K562 (cell line): ENCODE data around the gene LMX1B. TPM values are rescaled to one million over a fixed set of nuclear protein-coding genes. Genes with fewer than 3 reads are reported as not detected.
A peak's percentile ranks its signal among the peaks of the same experiment; 100 is the strongest.

ENCODE experiments used
- ATAC-seq: fragments of 200-7000 bp; cut with Tn5 transposase; 3 replicates; pipeline ENCODE4 v1.9.1; 2020; ENCODE audit warnings: moderate library complexity
- BruUV-seq: library from RNA; stranded (reverse); fragments of 400-500 nt; replicated peaks from 2 replicates; lab custom pipeline; 2021; lab: Mats Ljungman, UMichigan
- CTCF ChIA-PET: fragments of 300-600 bp; formaldehyde crosslinking; extraction: SDS; loops from one replicate; lab custom pipeline; 2021; ENCODE audit warnings: low intra/inter-chr PET ratio; lab: Yijun Ruan, JAX
- POLR2A ChIA-PET: fragments of 300-600, 350-650 bp; sonication (Branson Sonifier 250); formaldehyde crosslinking; extraction: SDS; loops from one replicate; lab custom pipeline; 2021; ENCODE audit warnings: antibody characterized with exemption, inconsistent platforms; lab: Yijun Ruan, JAX
- DNase-seq, 4 experiments: peaks; one replicate each; pipeline versions ENCODE4 v3.0.0 to v3.0.0-alpha.2; 2011 to 2018; ENCODE audit warnings: low spot score in 3 of 4, mixed read lengths in 3 of 4; ENCODE audit errors: extremely low read depth in 1 of 4
- FAIRE-seq: peaks from 2 replicates; lab custom pipeline; 2011; peaks lifted over from hg19 to GRCh38; lab: Jason Lieb, UNC
- H2AFZ ChIP-seq: 2 replicates; pipeline ENCODE4 v1.6.0; 2011; ENCODE audit warnings: low read depth, low read length, control low read depth, inconsistent platforms
- H3K27ac ChIP-seq: fragments of 200-600 bp; 3 replicates; pipeline ENCODE4 v1.8.0; 2011; ENCODE audit warnings: low read depth, mild to moderate bottlenecking, control low read depth, inconsistent platforms, low read length, moderate library complexity, mixed read lengths; ENCODE audit errors: extremely low read depth
- H3K27me3 ChIP-seq, 2 experiments: fragments of 300-600 bp in 1 of 2; 2 replicates in 1 of 2; 3 replicates in 1 of 2; pipeline versions ENCODE4 v1.6.0 to v1.8.0; 2011; ENCODE audit warnings: inconsistent platforms in 2 of 2, low read length in 2 of 2, mild to moderate bottlenecking in 1 of 2, mixed read lengths in 1 of 2, moderate library complexity in 1 of 2; ENCODE audit not compliant: control insufficient read depth in 2 of 2, insufficient read depth in 2 of 2
- H3K36me3 ChIP-seq: fragments of 300-600 bp; 3 replicates; pipeline ENCODE4 v1.8.0; 2011; ENCODE audit warnings: mild to moderate bottlenecking, low read length, inconsistent platforms; ENCODE audit not compliant: control insufficient read depth, insufficient read depth
- H3K4me1 ChIP-seq, 2 experiments: fragments of 200-600 bp in 1 of 2; replicated peaks in 1 of 2; 2 replicates in 1 of 2; 3 replicates in 1 of 2; pipeline versions ENCODE4 v1.5.1 to v1.8.0; 2011; ENCODE audit warnings: inconsistent platforms in 2 of 2, low read length in 2 of 2, mild to moderate bottlenecking in 1 of 2, mixed read lengths in 1 of 2, moderate library complexity in 1 of 2; ENCODE audit not compliant: control insufficient read depth in 2 of 2, insufficient read depth in 2 of 2
- H3K4me2 ChIP-seq: 2 replicates; pipeline ENCODE4 v1.6.1; 2011; ENCODE audit warnings: low read length, control low read depth, inconsistent platforms, mixed read lengths; ENCODE audit not compliant: insufficient read depth
- H3K4me3 ChIP-seq: fragments of 200-600 bp; sonication (generic), shearing (Covaris generic); 2 replicates; pipeline ENCODE4 v1.5.1; 2016; ENCODE audit warnings: control low read depth, inconsistent platforms
- H3K79me2 ChIP-seq: fragments of 200-600 bp; 3 replicates; pipeline ENCODE4 v1.8.0; 2011; ENCODE audit warnings: low read length, inconsistent platforms; ENCODE audit not compliant: control insufficient read depth, insufficient read depth
- H3K9ac ChIP-seq, 2 experiments: 2 replicates each; pipeline versions ENCODE4 v1.6.0 to v1.6.1; 2011; ENCODE audit warnings: low read depth in 2 of 2, low read length in 2 of 2, control low read depth in 1 of 2, inconsistent platforms in 1 of 2, mild to moderate bottlenecking in 1 of 2, mixed read lengths in 1 of 2; ENCODE audit not compliant: insufficient read depth in 1 of 2
- H3K9me1 ChIP-seq: one replicate; pipeline ENCODE4 v1.6.0; 2011; ENCODE audit warnings: inconsistent platforms, mild to moderate bottlenecking, low read length, moderate library complexity; ENCODE audit not compliant: control insufficient read depth, insufficient read depth
- H3K9me3 ChIP-seq: replicated peaks from 2 replicates; pipeline ENCODE4 v1.5.1; 2011; ENCODE audit warnings: low read depth, low read length, inconsistent platforms; ENCODE audit not compliant: control insufficient read depth, insufficient read depth
- H4K20me1 ChIP-seq: replicated peaks from 2 replicates; pipeline ENCODE4 v1.6.1; 2011; ENCODE audit warnings: low read length, inconsistent platforms, mixed read lengths; ENCODE audit not compliant: control insufficient read depth, insufficient read depth
- ATF7 ChIP-seq: fragments of 450-650 bp; IDR thresholded peaks from 2 replicates; pipeline ENCODE4 v1.7.1; 2014; ENCODE audit warnings: mild to moderate bottlenecking, moderate library complexity
- CBFA2T2 ChIP-seq: fragments of 450-650 bp; conservative IDR thresholded peaks from 2 replicates; pipeline ENCODE4 v1.6.1; 2017; ENCODE audit warnings: mild to moderate bottlenecking
- POU5F1 ChIP-seq: fragments of 150-350 bp; IDR thresholded peaks from 2 replicates; pipeline ENCODE4 v1.6.1; 2014; ENCODE audit warnings: borderline replicate concordance, low read length, low read depth, mild to moderate bottlenecking; ENCODE audit not compliant: partially characterized antibody
- RAD51 ChIP-seq: fragments of 450-650 bp; IDR thresholded peaks from 2 replicates; pipeline ENCODE4 v1.7.1; 2016; ENCODE audit warnings: low read depth, mild to moderate bottlenecking, borderline replicate concordance
- RBM14 ChIP-seq: fragments of 200-400 bp; formaldehyde crosslinking; IDR thresholded peaks from 2 replicates; pipeline ENCODE4 v1.6.1; 2018; ENCODE audit warnings: low read depth, mild to moderate bottlenecking, low read length, moderate library complexity, borderline replicate concordance; ENCODE audit not compliant: insufficient read depth
- TOE1 ChIP-seq, 2 experiments: fragments of 450-650 bp in 1 of 2; sonication (generic) in 1 of 2; formaldehyde crosslinking in 1 of 2; IDR thresholded peaks; 2 replicates each; pipeline versions ENCODE4 v1.7.1 to v1.8.0; 2016 to 2022; ENCODE audit warnings: borderline replicate concordance in 2 of 2, mild to moderate bottlenecking in 2 of 2, antibody characterized with exemption in 1 of 2, inconsistent platforms in 1 of 2, low read depth in 1 of 2, missing genetic modification reagents in 1 of 2, moderate library complexity in 1 of 2
- USF1 ChIP-seq: sonication (generic); formaldehyde crosslinking; IDR thresholded peaks from 2 replicates; pipeline ENCODE4 v1.9.0; 2022; ENCODE audit warnings: mild to moderate bottlenecking, missing genetic modification reagents
- ZC3H8 ChIP-seq: fragments of 450-650 bp; IDR thresholded peaks from 2 replicates; pipeline ENCODE4 v1.6.1; 2017
- ZNF318 ChIP-seq, 2 experiments: fragments of 450-650 bp; IDR thresholded peaks; 2 replicates each; pipeline ENCODE4 v1.6.1; 2016; ENCODE audit warnings: mild to moderate bottlenecking in 2 of 2, borderline replicate concordance in 1 of 2, low read depth in 1 of 2, moderate library complexity in 1 of 2
- ZSCAN29 ChIP-seq: fragments of 450-650 bp; IDR thresholded peaks from 2 replicates; pipeline ENCODE4 v1.6.1; 2017
- WGBS: fragments of 100-300 bp; shearing (Covaris generic); methylation state at CpG from one replicate; pipeline ENCODE4 v1.1.6; 2016; ENCODE audit warnings: low coverage, mixed read lengths; ENCODE audit not compliant: insufficient coverage; ENCODE audit errors: missing lambda C conversion rate; 5-methylcytosine and 5-hydroxymethylcytosine counted together
- in situ Hi-C: fragments of 300-500 bp; cut with MboI; formaldehyde crosslinking; loops from 4 replicates; pipeline ENCODE4 v1.15.0; 2018; ENCODE audit warnings: inconsistent platforms, mixed read lengths
- intact Hi-C: fragments of 100-400 bp; cut with micrococcal nuclease; formaldehyde crosslinking; loops from 2 replicates; pipeline ENCODE4 v1.14.2; 2022
- polyA plus RNA-seq, 8 experiments: library from polyadenylated mRNA; depleted of rRNA in 4 of 8; stranded (reverse) in 5 of 8; unstranded in 3 of 8; fragments of >200 nt; fragmentation: Nextera tagmentation in 2 of 8; fragmentation: Illumina TruSeq in 1 of 8; extraction: Ambion mirVana in 2 of 8; extraction: Trizol in 1 of 8; gene quantifications; 2 replicates each; pipeline versions ENCODE4 v1.2.1 to v1.2.3, GENCODE V29; 2011 to 2014; ENCODE audit warnings: inconsistent platforms in 1 of 8, missing spikeins in 1 of 8
- total RNA-seq, 7 experiments: library from RNA; depleted of rRNA in 6 of 7; stranded (reverse); fragments of >200 nt in 6 of 7; fragmentation: Illumina TruSeq in 2 of 7; extraction: Trizol in 2 of 7; gene quantifications; 2 replicates each; pipeline versions ENCODE4 v1.2.1 to v1.2.3, GENCODE V29; 2011 to 2021; ENCODE audit warnings: low replicate concordance in 1 of 7

LMX1B gene
- total and polyA plus RNA-seq, 9 of the 15 experiments (the other 6 are each of a cell fraction or from before 2014, with no cell fraction given): not detected

GRCh38 chr9:126591083-126591482 is 22.6 kb upstream of the LMX1B start:
- no TSS peak for BruUV-seq
- Histone ChIP-seq H3K36me3 (no peaks in the 10 kb centered on the region), H3K4me3 (no peak overlapping the region), H3K9ac (no peak overlapping the region), H3K4me2 (no peak overlapping the region), H3K4me1 (no peaks in the 10 kb centered on the region; a peak in 1 of 5 replicates), H2AFZ (no peak overlapping the region), H3K9me3 (no peaks in the 10 kb centered on the region), H3K9me1 (no peaks in the 10 kb centered on the region), H3K79me2 (no peaks in the 10 kb centered on the region), H4K20me1 (no peaks in the 10 kb centered on the region), H3K27me3 (peaks cover 0 to 27% of the 10 kb centered on the region in 2 experiments; a peak in 3 of 5 replicates), H3K27ac (no peak overlapping the region)
- WGBS: 0% methylated on average over 3 of the region's 3 CpGs
- DNase-seq (peak in 3 of 4 experiments; percentile 48 to 54 (median 49)), FAIRE-seq (no peak), ATAC-seq (peak; percentile 78)
- in situ Hi-C loops: no loop called here
- intact Hi-C loops: no loop called here
- POLR2A ChIA-PET: interaction anchor here (0.9 kb wide), 1 partner anchor 20 kb away, joined by 3 read pairs; no protein-coding TSS in a partner anchor
- CTCF ChIA-PET: no interaction called here
- TF ChIP-seq ZSCAN29 (no peak), RBM14 (no peak), ZC3H8 (no peak), RAD51 (peak; percentile 93), ZNF318 (IDR thresholded peaks at IDR 0.05; ENCODE audit: borderline replicate concordance in 1 of 2, low read depth in 1 of 2) (no peak), ATF7 (no peak), CBFA2T2 (peak; percentile 48; the same call in 1 of the 2 replicates), USF1 (CRISPR knock-in tag) (peak; percentile 83), POU5F1 (no peak), TOE1 (IDR thresholded peaks at IDR 0.05; ENCODE audit: borderline replicate concordance) (peak; percentile 88), TOE1 (CRISPR knock-in tag; IDR thresholded peaks at IDR 0.05; ENCODE audit: borderline replicate concordance, low read depth) (no peak)
